K562 (cell line): ENCODE data around the gene RNF6. TPM values are rescaled to one million over a fixed set of nuclear protein-coding genes. Genes with fewer than 3 reads are reported as not detected.

Experiments
- ARID3B ChIP-seq: fragments of 250-450 bp; sonication (Bioruptor Pico); IDR thresholded peaks from 2 replicates; pipeline ENCODE4 v1.4.0; 2020; ENCODE audit warnings: borderline replicate concordance
- ATF7 ChIP-seq: fragments of 450-650 bp; IDR thresholded peaks from 2 replicates; pipeline ENCODE4 v1.7.1; 2014; ENCODE audit warnings: mild to moderate bottlenecking, moderate library complexity
- CCNT2 ChIP-seq: IDR thresholded peaks from 2 replicates; pipeline ENCODE4 v1.6.1; 2011; ENCODE audit warnings: borderline replicate concordance, low read depth, mild to moderate bottlenecking, moderate library complexity, mixed read lengths, low read length; ENCODE audit not compliant: insufficient read length; ENCODE audit errors: extremely low read depth
- CHCHD3 ChIP-seq: fragments of 250-450 bp; sonication (Bioruptor Pico); IDR thresholded peaks from 2 replicates; pipeline ENCODE4 v2.1.2; 2022; ENCODE audit warnings: mild to moderate bottlenecking
- MCM7 ChIP-seq, 2 experiments: fragments of 450-650 bp; IDR thresholded peaks; 2 replicates each; pipeline ENCODE4 v1.6.1; 2016 to 2018
- MIER1 ChIP-seq: fragments of 450-650 bp; IDR thresholded peaks from 2 replicates; pipeline ENCODE4 v1.6.1; 2016; ENCODE audit warnings: antibody characterized with exemption, mild to moderate bottlenecking, low read depth
- MTA2 ChIP-seq: fragments of 450-650 bp; IDR thresholded peaks from 2 replicates; pipeline ENCODE4 v1.6.1; 2016; ENCODE audit warnings: low read depth
- NCOA2 ChIP-seq, 2 experiments: fragments of 450-650 bp; IDR thresholded peaks; 2 replicates each; pipeline ENCODE4 v1.6.1; 2018; ENCODE audit warnings: mild to moderate bottlenecking in 2 of 2, moderate library complexity in 1 of 2; ENCODE audit not compliant: partially characterized antibody in 2 of 2
- NFATC3 ChIP-seq: fragments of 450-650 bp; IDR thresholded peaks from 2 replicates; pipeline ENCODE4 v1.6.1; 2017; ENCODE audit warnings: mild to moderate bottlenecking
- PKNOX1 ChIP-seq: fragments of 450-650 bp; IDR thresholded peaks from 2 replicates; pipeline ENCODE4 v1.6.1; 2016
- POLR3A ChIP-seq: IDR thresholded peaks from 2 replicates; pipeline ENCODE4 v1.6.1; 2011; ENCODE audit warnings: borderline replicate concordance, mild to moderate bottlenecking, moderate library complexity; ENCODE audit not compliant: insufficient read length, insufficient read depth; ENCODE audit errors: extremely low read depth
- RAD51 ChIP-seq: fragments of 450-650 bp; IDR thresholded peaks from 2 replicates; pipeline ENCODE4 v1.7.1; 2016; ENCODE audit warnings: low read depth, mild to moderate bottlenecking, borderline replicate concordance
- SMAD1 ChIP-seq: fragments of 150-350 bp; IDR thresholded peaks from 2 replicates; pipeline ENCODE4 v1.6.1; 2014; ENCODE audit warnings: low read length, low read depth; ENCODE audit not compliant: partially characterized antibody
- TEAD2 ChIP-seq: fragments of 450-650 bp; IDR thresholded peaks from 2 replicates; pipeline ENCODE4 v1.6.1; 2016; ENCODE audit warnings: missing genetic modification characterization, control low read depth, missing compliant biosample characterization
- ZNF165 ChIP-seq: fragments of 250-450 bp; sonication (Bioruptor Pico); IDR thresholded peaks from 2 replicates; pipeline ENCODE4 v1.4.0; 2020; ENCODE audit warnings: borderline replicate concordance
- ZNF395 ChIP-seq: fragments of 200-800 bp; sonication (Bioruptor generic); IDR thresholded peaks from 2 replicates; pipeline ENCODE4 v1.6.1; 2017; ENCODE audit warnings: missing genetic modification characterization, missing compliant biosample characterization
- ZNF699 ChIP-seq: fragments of 250-450 bp; sonication (Bioruptor Pico); IDR thresholded peaks from 2 replicates; pipeline ENCODE4 v1.8.0; 2021; ENCODE audit warnings: mild to moderate bottlenecking, moderate library complexity; ENCODE audit not compliant: insufficient replicate concordance
- polyA plus RNA-seq, 8 experiments: library from polyadenylated mRNA; depleted of rRNA in 4 of 8; stranded (reverse) in 5 of 8; unstranded in 3 of 8; fragments of >200 nt; fragmentation: Nextera tagmentation in 2 of 8; fragmentation: Illumina TruSeq in 1 of 8; extraction: Ambion mirVana in 2 of 8; extraction: Trizol in 1 of 8; gene quantifications; 2 replicates each; pipeline versions ENCODE4 v1.2.1 to v1.2.3, GENCODE V29; 2011 to 2014; ENCODE audit warnings: inconsistent platforms in 1 of 8, missing spikeins in 1 of 8
- total RNA-seq, 7 experiments: library from RNA; depleted of rRNA in 6 of 7; stranded (reverse); fragments of >200 nt in 6 of 7; fragmentation: Illumina TruSeq in 2 of 7; extraction: Trizol in 2 of 7; gene quantifications; 2 replicates each; pipeline versions ENCODE4 v1.2.1 to v1.2.3, GENCODE V29; 2011 to 2021; ENCODE audit warnings: low replicate concordance in 1 of 7

Gene RNF6
- total and polyA plus RNA-seq, 9 of the 15 experiments (the other 6 are each of a cell fraction or from before 2014, with no cell fraction given) = 12.0 to 31.4 (median 22.3) TPM

- TF ChIP-seq ARID3B (CRISPR knock-in tag) = no peak
- TF ChIP-seq MCM7 (IDR thresholded peaks at IDR 0.05) = no peak
- TF ChIP-seq TEAD2 (tag) = no peak
- no peak for TF ChIP-seq ZNF699 (CRISPR knock-in tag)
- no peak for TF ChIP-seq CHCHD3 (CRISPR knock-in tag)
- no peak for TF ChIP-seq RAD51
- peak; percentile 68 for TF ChIP-seq CCNT2
- TF ChIP-seq NCOA2 (IDR thresholded peaks at IDR 0.05; ENCODE audit: partially characterized antibody in 2 of 2) = no peak
- TF ChIP-seq MTA2 = no peak
- TF ChIP-seq ZNF395 = no peak
- TF ChIP-seq ATF7 = peak; percentile 45
- TF ChIP-seq ZNF165 (CRISPR knock-in tag) = no peak
- TF ChIP-seq MIER1 = no peak
- no peak for TF ChIP-seq NFATC3
- peak; percentile 99 for TF ChIP-seq PKNOX1
- TF ChIP-seq POLR3A = no peak
- TF ChIP-seq SMAD1 = no peak
Measured at GRCh38 chr13:26221721-26222519, at the start of gene RNF6 (continued).
